ENCODE measurements around the gene CATSPER3.

GRCh38 chr5:135024956-135025729 lies 57.4 kb downstream of the CATSPER3 start:
- TF ChIP-seq POLR2A (IDR thresholded peaks at IDR 0.05): no peak
- TF ChIP-seq POLR2AphosphoS5 (IDR thresholded peaks at IDR 0.05): no peak
- no peak for TF ChIP-seq CTCF (IDR thresholded peaks at IDR 0.05)
